HFFc6 (cell line): ENCODE measurements around the gene NPAS2. TPM values are rescaled to one million over a fixed set of nuclear protein-coding genes. Genes with fewer than 3 reads are reported as not detected.

Experiments
- DNase-seq: peaks from one replicate; pipeline ENCODE4 v3.0.0-alpha.2; 2018
- H3K27ac Mint-ChIP-seq: 2 replicates; pipeline ENCODE4 v1.8.0; 2020; ENCODE audit warnings: mild to moderate bottlenecking, mixed read lengths
- H3K27me3 Mint-ChIP-seq: 2 replicates; pipeline ENCODE4 v1.8.0; 2021; ENCODE audit warnings: mild to moderate bottlenecking, moderate library complexity, mixed read lengths; ENCODE audit not compliant: insufficient read depth
- H3K36me3 Mint-ChIP-seq: 2 replicates; pipeline ENCODE4 v1.8.0; 2021; ENCODE audit warnings: low read depth, mixed read lengths
- H3K4me1 Mint-ChIP-seq: 2 replicates; pipeline ENCODE4 v1.8.0; 2020; ENCODE audit warnings: low read depth, mixed read lengths
- H3K4me3 Mint-ChIP-seq: 2 replicates; pipeline ENCODE4 v1.8.0; 2020; ENCODE audit warnings: mild to moderate bottlenecking, moderate library complexity, mixed read lengths
- H3K9me3 Mint-ChIP-seq: 2 replicates; pipeline ENCODE4 v1.8.0; 2020; ENCODE audit warnings: mild to moderate bottlenecking, mixed read lengths
- CTCF ChIP-seq: fragments of 200-600 bp; sonication (generic); IDR thresholded peaks from 2 replicates; pipeline ENCODE4 v1.5.0; 2021; ENCODE audit warnings: antibody characterized with exemption, mild to moderate bottlenecking
- total RNA-seq, 6 experiments: library from RNA; stranded (reverse); fragmentation: NEBNext Ultra II Directional; extraction: Animal tissue kit (Norgen Biotek cat#: 25700); gene quantifications; 2 replicates in 1 of 6; 3 replicates in 5 of 6; pipeline ENCODE4 v1.2.3, GENCODE V29; 2021

NPAS2 gene
- total RNA-seq, 6 experiments from 2014 or later, result 8.8 to 14.7 (median 9.3) TPM

DNA sequence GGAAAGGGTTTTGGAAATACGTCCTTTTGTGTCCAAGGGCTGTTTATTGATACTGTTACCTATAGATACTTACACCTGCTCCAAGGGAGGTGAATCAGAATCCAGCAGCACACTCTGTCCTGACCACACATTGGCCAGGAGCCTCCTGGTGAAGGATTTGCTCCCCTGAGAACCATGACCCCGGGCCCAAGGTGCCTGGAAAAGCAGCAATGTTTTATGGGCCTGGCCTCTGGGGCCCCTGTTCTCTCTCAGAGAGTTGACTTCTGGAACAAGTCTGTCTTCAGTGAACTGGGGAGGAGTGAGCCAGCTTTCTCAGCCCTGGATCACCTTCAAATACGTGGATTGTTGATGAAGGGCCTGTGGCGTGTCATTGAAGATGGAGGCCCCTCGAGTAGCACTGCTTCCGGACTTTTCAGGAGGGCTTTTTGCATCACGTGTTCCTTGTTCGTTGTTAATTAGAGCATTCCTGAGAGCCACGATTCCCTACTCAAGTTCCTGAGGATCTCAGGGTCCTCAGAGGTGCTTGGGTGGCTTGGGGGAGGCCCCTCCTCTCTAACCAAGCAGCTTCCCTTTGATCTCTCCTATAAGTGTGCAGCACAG lies 103.6 kb downstream of the NPAS2 start:
- Mint-ChIP-seq H3K9me3 (no peaks in the 10 kb centered on the region), H3K36me3 (peaks cover 35% of the 10 kb centered on the region), H3K4me1 (peaks cover 47% of the 10 kb centered on the region), H3K27ac (no peak overlapping the region), H3K27me3 (peaks cover 2% of the 10 kb centered on the region; the same call in 1 of the 2 replicates), H3K4me3 (no peak overlapping the region)
- DNase-seq, result no peak
- TF ChIP-seq CTCF, result no peak

GRCh38 chr2:100924122-100924519 lies 104.2 kb downstream of the NPAS2 start:
- peak overlapping the region; percentile 79 for H3K4me3 Mint-ChIP-seq
- no peaks in the 10 kb centered on the region for H3K9me3 Mint-ChIP-seq
- peaks cover 2% of the 10 kb centered on the region; the same call in 1 of the 2 replicates for H3K27me3 Mint-ChIP-seq
- TF ChIP-seq CTCF, result no peak
- DNase-seq, result no peak
- peak overlapping the region; percentile 84 for H3K27ac Mint-ChIP-seq
- peaks cover 47% of the 10 kb centered on the region for H3K4me1 Mint-ChIP-seq
- peaks cover 35% of the 10 kb centered on the region for H3K36me3 Mint-ChIP-seq

- TF ChIP-seq CTCF, result no peak
- Mint-ChIP-seq H3K4me3 (peak overlapping the region; percentile 79), H3K4me1 (peaks cover 47% of the 10 kb centered on the region), H3K27ac (peak overlapping the region; percentile 84), H3K9me3 (no peaks in the 10 kb centered on the region), H3K36me3 (peaks cover 31% of the 10 kb centered on the region), H3K27me3 (peaks cover 2% of the 10 kb centered on the region; the same call in 1 of the 2 replicates)
- DNase-seq, result peak; percentile 76
Observed at GRCh38 chr2:100924520-100925451, 104.8 kb downstream of the NPAS2 start.

GRCh38 chr2:100928235-100928634 lies 108.3 kb downstream of the NPAS2 start:
- Mint-ChIP-seq H3K4me3 (no peak overlapping the region), H3K27ac (no peak overlapping the region), H3K36me3 (peaks cover 28% of the 10 kb centered on the region), H3K27me3 (no peaks in the 10 kb centered on the region), H3K4me1 (peaks cover 37% of the 10 kb centered on the region), H3K9me3 (no peaks in the 10 kb centered on the region)
- no peak for TF ChIP-seq CTCF
- DNase-seq, result no peak

DNA sequence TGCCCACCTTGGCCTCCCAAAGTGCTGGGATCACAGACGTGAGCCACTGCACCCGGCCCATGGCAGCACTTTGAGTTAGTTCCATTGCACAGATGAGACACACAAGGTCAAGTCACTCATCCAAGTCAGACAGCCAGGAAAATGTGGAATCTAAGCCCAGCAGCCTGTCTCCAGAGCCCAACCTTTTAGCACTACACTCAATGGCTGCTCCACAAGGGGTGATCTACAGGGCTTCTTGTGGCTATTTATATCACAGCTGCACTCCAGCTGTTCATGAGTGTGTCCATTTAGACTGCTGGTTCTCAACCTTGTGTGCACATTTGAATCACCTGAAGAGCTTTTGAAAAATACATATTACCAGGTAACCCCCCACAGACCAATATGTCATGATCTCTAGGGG lies 109.2 kb downstream of the NPAS2 start:
- H3K4me1 Mint-ChIP-seq, result peaks cover 40% of the 10 kb centered on the region
- H3K9me3 Mint-ChIP-seq, result no peaks in the 10 kb centered on the region
- no peaks in the 10 kb centered on the region for H3K27me3 Mint-ChIP-seq
- TF ChIP-seq CTCF, result no peak
- no peak overlapping the region for H3K27ac Mint-ChIP-seq
- H3K36me3 Mint-ChIP-seq, result peaks cover 33% of the 10 kb centered on the region
- DNase-seq, result no peak
- no peak overlapping the region for H3K4me3 Mint-ChIP-seq
